Trophoblast cell (in vitro differentiated cells and primary cell): Measurements from ENCODE around the gene BCL2L1.

Experiments used
- DNase-seq, 2 donors: peaks; one replicate each; pipeline ENCODE4 v3.0.0-alpha.2; 2016
- H2AFZ ChIP-seq: 2 replicates; pipeline ENCODE4 v1.6.1; 2013; ENCODE audit warnings: low read length, moderate library complexity, mild to moderate bottlenecking; ENCODE audit not compliant: insufficient read depth, poor library complexity
- H2AK5ac ChIP-seq: 2 replicates; pipeline ENCODE4 v1.6.1; 2013; ENCODE audit warnings: mild to moderate bottlenecking, low read length
- H2BK120ac ChIP-seq: 2 replicates; pipeline ENCODE4 v1.6.1; 2013; ENCODE audit warnings: low read length, mild to moderate bottlenecking, moderate library complexity; ENCODE audit not compliant: insufficient read depth, poor library complexity
- H2BK12ac ChIP-seq: 2 replicates; pipeline ENCODE4 v1.6.1; 2013; ENCODE audit warnings: mild to moderate bottlenecking, low read length, moderate library complexity
- H2BK5ac ChIP-seq: 2 replicates; pipeline ENCODE4 v1.6.1; 2013; ENCODE audit warnings: low read length, low read depth, moderate library complexity, mild to moderate bottlenecking; ENCODE audit not compliant: poor library complexity
- H3K14ac ChIP-seq: 2 replicates; pipeline ENCODE4 v1.6.1; 2013; ENCODE audit warnings: mild to moderate bottlenecking, low read length
- H3K18ac ChIP-seq: 2 replicates; pipeline ENCODE4 v1.6.1; 2013; ENCODE audit warnings: mild to moderate bottlenecking, low read length
- H3K23ac ChIP-seq: 2 replicates; pipeline ENCODE4 v1.6.1; 2013; ENCODE audit warnings: low read length
- H3K27ac ChIP-seq: 2 replicates; pipeline ENCODE4 v1.5.1; 2013; ENCODE audit warnings: low read depth, mild to moderate bottlenecking, inconsistent platforms, low read length, moderate library complexity
- H3K27me3 ChIP-seq: 2 replicates; pipeline ENCODE4 v1.6.1; 2013; ENCODE audit warnings: inconsistent platforms, mild to moderate bottlenecking, low read length, moderate library complexity; ENCODE audit not compliant: insufficient read depth
- H3K36me3 ChIP-seq, 2 experiments: 1 replicate in 1 of 2; 2 replicates in 1 of 2; pipeline ENCODE4 v1.6.1; 2013; ENCODE audit warnings: low read length in 2 of 2, mild to moderate bottlenecking in 2 of 2, moderate library complexity in 1 of 2; ENCODE audit not compliant: insufficient read depth in 2 of 2, control insufficient read depth in 1 of 2
- H3K4ac ChIP-seq: 2 replicates; pipeline ENCODE4 v1.6.1; 2013; ENCODE audit warnings: low read depth, mild to moderate bottlenecking, low read length, moderate library complexity
- H3K4me1 ChIP-seq, 2 experiments: 1 replicate in 1 of 2; 2 replicates in 1 of 2; pipeline ENCODE4 v1.6.1; 2013; ENCODE audit warnings: low read length in 2 of 2, mild to moderate bottlenecking in 2 of 2, moderate library complexity in 1 of 2; ENCODE audit not compliant: insufficient read depth in 2 of 2, control insufficient read depth in 1 of 2
- H3K4me2 ChIP-seq: 2 replicates; pipeline ENCODE4 v1.6.1; 2013; ENCODE audit warnings: inconsistent platforms, mild to moderate bottlenecking, low read length, moderate library complexity
- H3K4me3 ChIP-seq: 2 replicates; pipeline ENCODE4 v1.5.1; 2013; ENCODE audit warnings: mild to moderate bottlenecking, low read depth, low read length, inconsistent platforms
- H3K79me1 ChIP-seq: one replicate; pipeline ENCODE4 v1.6.1; 2013; ENCODE audit warnings: low read length
- H3K79me2 ChIP-seq: 2 replicates; pipeline ENCODE4 v1.6.1; 2013; ENCODE audit warnings: low read length, mild to moderate bottlenecking; ENCODE audit not compliant: control insufficient read depth, insufficient read depth, poor library complexity
- H3K9ac ChIP-seq: 2 replicates; pipeline ENCODE4 v1.6.1; 2013; ENCODE audit warnings: mild to moderate bottlenecking, low read length
- H3K9me3 ChIP-seq: 2 replicates; pipeline ENCODE4 v1.6.1; 2013; ENCODE audit warnings: low read depth, mild to moderate bottlenecking, control low read depth, inconsistent platforms, low read length; ENCODE audit not compliant: insufficient read depth
- H4K12ac ChIP-seq: 2 replicates; pipeline ENCODE4 v1.6.1; 2013; ENCODE audit warnings: low read depth, mild to moderate bottlenecking, low read length, moderate library complexity
- H4K8ac ChIP-seq: 2 replicates; pipeline ENCODE4 v1.6.1; 2013; ENCODE audit warnings: low read depth, mild to moderate bottlenecking, low read length, moderate library complexity
- H4K91ac ChIP-seq: one replicate; pipeline ENCODE4 v1.6.1; 2013; ENCODE audit warnings: low read depth, mild to moderate bottlenecking, low read length, moderate library complexity
- WGBS: extraction: QIAGEN DNeasy Blood & Tissue Kit; methylation state at CpG from one replicate; pipeline ENCODE4 v1.1.7; 2013; ENCODE audit warnings: missing lambda C conversion rate; ENCODE audit not compliant: insufficient read length, insufficient coverage; ENCODE audit errors: extremely low coverage; 5-methylcytosine and 5-hydroxymethylcytosine counted together

BCL2L1 gene

GRCh38 chr20:31666258-31667042 is 56.2 kb downstream of the BCL2L1 start:
- Histone ChIP-seq H3K4ac (no peak overlapping the region), H2BK120ac (no peak overlapping the region), H3K9ac (no peak overlapping the region), H4K12ac (no peak overlapping the region), H3K4me1 (peaks cover 26 to 28% of the 10 kb centered on the region in 2 experiments), H2AFZ (no peak overlapping the region), H3K18ac (no peak overlapping the region), H3K23ac (no peak overlapping the region), H4K8ac (no peak overlapping the region), H2BK12ac (no peak overlapping the region), H2AK5ac (no peak overlapping the region), H3K4me3 (no peak overlapping the region), H4K91ac (peak overlapping the region; percentile 8), H3K36me3 (peaks cover 13 to 15% of the 10 kb centered on the region in 2 experiments), H3K14ac (no peak overlapping the region), H3K27me3 (no peaks in the 10 kb centered on the region), H3K4me2 (no peak overlapping the region), H3K79me1 (peaks cover 11% of the 10 kb centered on the region), H3K79me2 (no peaks in the 10 kb centered on the region), H3K9me3 (no peaks in the 10 kb centered on the region), H3K27ac (no peak overlapping the region), H2BK5ac (no peak overlapping the region)
- peak; percentile 13 to 32 for DNase-seq
- WGBS: no CpG with 5 or more reads among the region's 7 CpGs

GRCh38 chr20:31665753-31666152 is 56.9 kb downstream of the BCL2L1 start:
- peak overlapping the region; percentile 8 for H3K18ac ChIP-seq
- H2BK12ac ChIP-seq: no peak overlapping the region
- peaks cover 13 to 15% of the 10 kb centered on the region in 2 experiments for H3K36me3 ChIP-seq
- H2AK5ac ChIP-seq: peak overlapping the region; percentile 18
- H2BK120ac ChIP-seq: peak overlapping the region; percentile 22
- H2BK5ac ChIP-seq: no peak overlapping the region
- H4K12ac ChIP-seq: no peak overlapping the region
- no peak overlapping the region for H4K91ac ChIP-seq
- H3K9ac ChIP-seq: no peak overlapping the region
- no CpG with 5 or more reads among the region's 10 CpGs for WGBS
- H3K9me3 ChIP-seq: no peaks in the 10 kb centered on the region
- H2AFZ ChIP-seq: no peak overlapping the region
- peaks cover 26 to 28% of the 10 kb centered on the region in 2 experiments for H3K4me1 ChIP-seq
- H3K23ac ChIP-seq: no peak overlapping the region
- H3K79me2 ChIP-seq: no peaks in the 10 kb centered on the region
- no peak overlapping the region for H3K4me2 ChIP-seq
- no peak overlapping the region for H4K8ac ChIP-seq
- DNase-seq: no peak
- no peak overlapping the region for H3K14ac ChIP-seq
- H3K27ac ChIP-seq: no peak overlapping the region
- no peak overlapping the region for H3K4me3 ChIP-seq
- H3K4ac ChIP-seq: no peak overlapping the region
- H3K79me1 ChIP-seq: peaks cover 13% of the 10 kb centered on the region
- no peaks in the 10 kb centered on the region for H3K27me3 ChIP-seq

- Histone ChIP-seq H3K27ac (no peak overlapping the region), H3K18ac (peak overlapping the region; percentile 4), H3K4ac (no peak overlapping the region), H3K4me3 (no peak overlapping the region), H3K9me3 (no peaks in the 10 kb centered on the region), H2BK120ac (no peak overlapping the region), H3K27me3 (no peaks in the 10 kb centered on the region), H3K23ac (no peak overlapping the region), H4K8ac (no peak overlapping the region), H3K14ac (no peak overlapping the region), H3K79me1 (peaks cover 13% of the 10 kb centered on the region), H3K79me2 (no peaks in the 10 kb centered on the region), H2AK5ac (peak overlapping the region; percentile 0), H3K9ac (no peak overlapping the region), H2BK12ac (no peak overlapping the region), H3K4me2 (no peak overlapping the region), H2BK5ac (no peak overlapping the region), H3K4me1 (peaks cover 26 to 28% of the 10 kb centered on the region in 2 experiments), H3K36me3 (peaks cover 13 to 15% of the 10 kb centered on the region in 2 experiments), H2AFZ (no peak overlapping the region), H4K91ac (no peak overlapping the region), H4K12ac (no peak overlapping the region)
- no peak for DNase-seq
- WGBS: no CpG with 5 or more reads among the region's 2 CpGs
These were observed 57.8 kb downstream of the BCL2L1 start for GRCh38 chr20:31664696-31665354.

GRCh38 chr20:31663838-31664695 is 58.6 kb downstream of the BCL2L1 start:
- Histone ChIP-seq H3K4me1 (peaks cover 26 to 28% of the 10 kb centered on the region in 2 experiments), H3K4ac (no peak overlapping the region), H3K4me2 (no peak overlapping the region), H3K79me2 (no peaks in the 10 kb centered on the region), H4K12ac (no peak overlapping the region), H3K9ac (no peak overlapping the region), H2BK5ac (no peak overlapping the region), H2BK12ac (peak overlapping the region; percentile 34), H2AFZ (no peak overlapping the region), H2AK5ac (peak overlapping the region; percentile 22), H3K18ac (no peak overlapping the region), H3K79me1 (peaks cover 13% of the 10 kb centered on the region), H3K27ac (peak overlapping the region; percentile 35), H2BK120ac (peak overlapping the region; percentile 4), H3K23ac (no peak overlapping the region), H3K4me3 (no peak overlapping the region), H4K8ac (no peak overlapping the region), H3K27me3 (no peaks in the 10 kb centered on the region), H3K36me3 (peaks cover 13 to 15% of the 10 kb centered on the region in 2 experiments), H3K9me3 (no peaks in the 10 kb centered on the region), H4K91ac (peak overlapping the region; percentile 38), H3K14ac (peak overlapping the region; percentile 7)
- peak in 1 of 2 donors; percentile 12 for DNase-seq
- WGBS: no CpG with 5 or more reads among the region's 11 CpGs
